Endothelial cell of umbilical vein (primary cell): ENCODE data around the gene YTHDC1.

Source experiments
- CTCF ChIP-seq, 2 donors: IDR thresholded peaks; 1 replicate in 1 of 2; 2 replicates in 1 of 2; pipeline ENCODE4 v1.5.1; 2011; ENCODE audit warnings: low read length in 2 of 2, mild to moderate bottlenecking in 2 of 2, moderate library complexity in 2 of 2, control low read depth in 1 of 2, inconsistent platforms in 1 of 2, low read depth in 1 of 2; ENCODE audit not compliant: insufficient read depth in 1 of 2; ENCODE audit errors: extremely low read depth in 1 of 2
- EZH2 ChIP-seq: IDR thresholded peaks from 2 replicates; pipeline ENCODE4 v1.6.1; 2012; ENCODE audit warnings: borderline replicate concordance, low read depth, mild to moderate bottlenecking, moderate library complexity, low read length, inconsistent platforms; ENCODE audit not compliant: severe bottlenecking
- GATA2 ChIP-seq: IDR thresholded peaks from 2 replicates; pipeline ENCODE4 v1.7.0; 2011; ENCODE audit warnings: low read depth, mild to moderate bottlenecking, moderate library complexity, mixed read lengths, low read length; ENCODE audit not compliant: insufficient read length, insufficient read depth
- JUN ChIP-seq: IDR thresholded peaks from 2 replicates; pipeline ENCODE4 v1.6.1; 2011; ENCODE audit warnings: borderline replicate concordance, low read depth; ENCODE audit not compliant: insufficient read length, insufficient read depth
- MYC ChIP-seq: IDR thresholded peaks from one replicate; pipeline ENCODE4 v1.6.1; 2011; ENCODE audit warnings: mild to moderate bottlenecking, low read depth, low read length
- POLR2A ChIP-seq: IDR thresholded peaks from 2 replicates; pipeline ENCODE4 v1.6.1; 2012; ENCODE audit warnings: low read depth, mild to moderate bottlenecking, control low read depth, low read length
- POLR2AphosphoS5 ChIP-seq: IDR thresholded peaks from 2 replicates; pipeline ENCODE4 v1.6.1; 2012; ENCODE audit warnings: low read depth, mild to moderate bottlenecking, control low read depth, low read length, moderate library complexity; ENCODE audit not compliant: insufficient read depth
- TF ChIP-seq, protein P1 (sequence below): IDR thresholded peaks from 2 replicates; pipeline ENCODE4 v1.6.1; 2011; ENCODE audit not compliant: insufficient read depth, insufficient read length

- no peak for TF ChIP-seq EZH2
- no peak for TF ChIP-seq POLR2A
- no peak for TF ChIP-seq JUN
- no peak for TF ChIP-seq CTCF (IDR thresholded peaks at IDR 0.05; ENCODE audit: extremely low read depth in 1 of 2, insufficient read depth in 1 of 2, low read depth in 1 of 2, low read length in 2 of 2)
- no peak for TF ChIP-seq GATA2
- TF ChIP-seq POLR2AphosphoS5 = no peak
- TF ChIP-seq, protein P1, sequence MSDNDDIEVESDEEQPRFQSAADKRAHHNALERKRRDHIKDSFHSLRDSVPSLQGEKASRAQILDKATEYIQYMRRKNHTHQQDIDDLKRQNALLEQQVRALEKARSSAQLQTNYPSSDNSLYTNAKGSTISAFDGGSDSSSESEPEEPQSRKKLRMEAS = no peak
- no peak for TF ChIP-seq MYC
Measured at GRCh38 chr4:68267433-68267944, 82.4 kb downstream of the YTHDC1 start.
